PC-9 (cell line): ENCODE measurements around the gene LY6G6F. TPM values are rescaled to one million over a fixed set of nuclear protein-coding genes. Genes with fewer than 3 reads are reported as not detected.

Experiments used
- BruUV-seq: library from RNA; stranded (reverse); fragments of 400-500 nt; replicated peaks from 2 replicates; lab custom pipeline; 2021; lab: Mats Ljungman, UMichigan
- CTCF ChIA-PET: fragments of 300-600 bp; sonication (Branson Sonifier 250); formaldehyde crosslinking; loops from one replicate; lab custom pipeline; 2022; ENCODE audit warnings: antibody characterized with exemption; lab: Charles Lee
- POLR2A ChIA-PET: fragments of 300-600 bp; sonication (Branson Sonifier 250); formaldehyde crosslinking; loops from one replicate; lab custom pipeline; 2022; ENCODE audit warnings: antibody characterized with exemption; ENCODE audit not compliant: unreplicated experiment; lab: Charles Lee
- DNase-seq, 2 experiments: peaks; one replicate each; pipeline versions ENCODE4 v3.0.0 to v3.0.0-alpha.2; 2015 to 2022; ENCODE audit warnings: mixed read lengths in 1 of 2
- H2AFZ ChIP-seq: fragments of 200-600 bp; sonication (generic); 2 replicates; pipeline ENCODE4 v1.8.1; 2017; ENCODE audit warnings: antibody characterized with exemption
- H3F3A ChIP-seq: fragments of 200-600 bp; sonication (generic); 2 replicates; pipeline ENCODE4 v1.8.1; 2017; ENCODE audit warnings: antibody characterized with exemption, mild to moderate bottlenecking, low read depth; ENCODE audit not compliant: insufficient read depth
- H3K27ac ChIP-seq: fragments of 200-600 bp; sonication (generic); 2 replicates; pipeline ENCODE4 v1.6.1; 2016; ENCODE audit warnings: mixed run types
- H3K27me3 ChIP-seq: fragments of 200-600 bp; sonication (generic); 2 replicates; pipeline ENCODE4 v1.6.1; 2016; ENCODE audit warnings: low read depth, mixed run types; ENCODE audit not compliant: insufficient read depth
- H3K36me3 ChIP-seq: fragments of 200-600 bp; sonication (generic); 2 replicates; pipeline ENCODE4 v1.6.1; 2016; ENCODE audit warnings: low read depth, mixed run types
- H3K4me1 ChIP-seq: fragments of 200-600 bp; sonication (generic); replicated peaks from 2 replicates; pipeline ENCODE4 v1.6.1; 2016; ENCODE audit warnings: mixed run types; ENCODE audit not compliant: insufficient read depth
- H3K4me2 ChIP-seq: fragments of 200-600 bp; sonication (generic); 2 replicates; pipeline ENCODE4 v1.6.1; 2017; ENCODE audit warnings: mixed run types
- H3K4me3 ChIP-seq: fragments of 200-600 bp; sonication (generic); 2 replicates; pipeline ENCODE4 v1.6.1; 2016; ENCODE audit warnings: mixed run types
- H3K79me2 ChIP-seq: fragments of 200-600 bp; sonication (generic); 2 replicates; pipeline ENCODE4 v1.6.1; 2017; ENCODE audit warnings: low read depth, mixed run types
- H3K9me2 ChIP-seq: fragments of 200-600 bp; sonication (generic); 2 replicates; pipeline ENCODE4 v1.8.1; 2017; ENCODE audit warnings: mild to moderate bottlenecking; ENCODE audit not compliant: insufficient read depth
- H3K9me3 ChIP-seq: fragments of 200-600 bp; sonication (generic); 2 replicates; pipeline ENCODE4 v1.8.1; 2016; ENCODE audit warnings: low read depth; ENCODE audit not compliant: insufficient read depth
- H4K20me1 ChIP-seq: fragments of 200-600 bp; sonication (generic); 2 replicates; pipeline ENCODE4 v1.8.1; 2017; ENCODE audit not compliant: insufficient read depth
- CTCF ChIP-seq: fragments of 200-600 bp; sonication (generic); conservative IDR thresholded peaks from 2 replicates; pipeline ENCODE4 v1.6.1; 2017; ENCODE audit warnings: mixed run types, antibody characterized with exemption, mild to moderate bottlenecking, moderate library complexity
- EZH2 ChIP-seq: fragments of 200-600 bp; sonication (generic); IDR thresholded peaks from 2 replicates; pipeline ENCODE4 v1.8.0; 2017; ENCODE audit warnings: antibody characterized with exemption, low read depth
- intact Hi-C: fragments of 100-400 bp; cut with micrococcal nuclease; formaldehyde crosslinking; loops from one replicate; pipeline ENCODE4 v1.10.0; 2022; ENCODE audit not compliant: unreplicated experiment
- total RNA-seq: library from RNA; stranded (reverse); gene quantifications from 2 replicates; pipeline ENCODE4 v1.2.3, GENCODE V29; 2021

LY6G6F gene
- total RNA-seq, 1 experiment from 2014 or later: not detected

DNA sequence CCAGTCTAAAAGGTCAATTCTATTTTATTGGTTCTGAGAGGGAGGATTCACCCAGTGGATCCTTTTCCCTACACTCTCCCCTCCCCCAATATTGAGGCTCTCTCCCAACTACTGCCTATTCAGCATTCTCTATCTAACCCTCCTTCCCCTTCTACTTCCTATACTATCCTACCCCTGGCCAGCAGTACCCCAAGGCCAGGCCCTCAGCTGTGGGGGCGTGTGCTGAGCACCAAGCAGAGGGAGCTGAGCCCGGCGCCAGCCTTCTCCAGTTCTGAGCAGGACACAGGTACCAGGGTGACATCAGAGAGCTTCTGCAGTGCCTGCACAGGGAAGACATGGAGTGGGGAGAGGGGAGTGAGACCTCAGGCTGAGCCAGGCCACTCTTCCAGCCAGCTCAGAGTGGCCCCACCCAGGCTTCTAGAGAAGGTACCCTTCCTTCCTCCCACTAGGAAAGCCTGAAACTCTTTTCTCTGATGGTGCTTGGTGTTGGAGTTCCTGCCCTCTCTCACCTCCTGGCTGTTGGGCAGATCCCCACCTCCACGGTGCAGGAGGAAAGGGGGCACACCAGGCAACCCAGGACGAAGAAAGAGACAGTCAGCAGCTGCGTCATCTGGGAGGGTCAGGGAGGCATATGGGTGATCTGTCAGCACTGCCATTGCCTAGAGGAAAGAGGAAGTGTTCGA lies 20.5 kb downstream of the LY6G6F start:
- Histone ChIP-seq H4K20me1 (peaks cover 8% of the 10 kb centered on the region), H3K27ac (no peak overlapping the region), H3K9me3 (no peaks in the 10 kb centered on the region), H3K4me3 (no peak overlapping the region), H3K36me3 (peaks cover 16% of the 10 kb centered on the region), H3K79me2 (peaks cover 4% of the 10 kb centered on the region; the same call in 1 of the 2 replicates), H3K4me1 (peaks cover 4% of the 10 kb centered on the region), H2AFZ (no peak overlapping the region), H3K9me2 (no peaks in the 10 kb centered on the region), H3F3A (peaks cover 40% of the 10 kb centered on the region), H3K4me2 (no peak overlapping the region), H3K27me3 (no peaks in the 10 kb centered on the region)
- TF ChIP-seq EZH2: no peak
- TF ChIP-seq CTCF: no peak
- BruUV-seq: no TSS peak
- CTCF ChIA-PET: no interaction called here
- intact Hi-C loops: no loop called here
- POLR2A ChIA-PET: interaction anchor here (0.6 kb wide), 1 partner anchor 44 kb away, joined by 4 read pairs; no protein-coding TSS in a partner anchor
- no peak for DNase-seq

DNA sequence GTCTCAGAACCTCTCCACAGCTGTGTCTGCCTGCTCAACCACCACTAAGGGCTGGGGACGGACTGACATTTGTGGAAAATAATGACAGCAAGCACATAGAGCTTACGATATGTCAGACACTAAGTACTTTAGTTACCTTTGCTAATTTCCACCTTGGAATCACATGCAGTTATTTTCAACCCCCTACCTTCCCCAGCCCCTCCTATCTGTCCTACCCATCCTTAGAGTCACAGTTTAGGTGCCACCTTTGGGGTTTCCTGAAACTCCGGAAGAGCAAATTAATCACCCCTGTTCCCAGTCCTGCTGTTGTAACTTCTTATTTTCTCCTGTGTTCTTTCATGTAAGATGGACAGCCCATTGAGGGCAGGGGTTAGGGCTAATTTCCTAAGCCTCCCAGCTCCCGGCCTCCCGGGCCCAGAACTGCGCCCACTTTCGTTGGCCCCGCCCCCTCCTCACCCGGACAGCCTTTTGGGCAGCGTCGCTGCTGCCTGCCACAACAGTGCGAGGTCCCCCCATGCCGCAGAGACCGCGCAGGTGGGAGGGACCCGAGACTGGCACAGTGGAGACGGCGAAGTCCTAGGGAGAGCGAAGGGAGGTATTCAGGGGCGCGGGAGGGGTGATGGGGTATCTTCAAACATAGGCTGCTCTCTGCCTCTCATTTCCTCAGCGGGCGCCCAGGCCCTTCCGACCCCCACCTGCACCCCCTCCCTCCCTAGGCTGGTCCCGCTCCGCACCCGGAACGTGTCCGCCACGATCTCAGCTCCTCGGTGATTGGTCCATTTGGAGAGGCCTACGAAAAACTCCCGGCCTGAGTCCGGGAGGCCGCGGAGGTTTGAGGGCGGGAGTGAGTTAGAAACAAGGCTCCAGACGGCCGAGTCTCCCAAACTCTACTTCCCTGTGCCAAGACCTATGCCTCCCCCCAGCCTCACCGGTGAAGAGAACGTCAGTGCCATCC lies 21.3 kb downstream of the LY6G6F start:
- ChIA-PET CTCF (interaction anchor here (0.7 kb wide), 1 partner anchor 10 kb away, joined by 12 read pairs; no protein-coding TSS in a partner anchor), POLR2A (interaction anchor here (0.5 to 0.6 kb wide), 2 partner anchors 43 to 170 kb away, joined by 3 to 4 read pairs; no protein-coding TSS in a partner anchor)
- no peak overlapping the region for H3K27ac ChIP-seq
- peaks cover 48% of the 10 kb centered on the region for H3F3A ChIP-seq
- no TSS peak for BruUV-seq
- no peaks in the 10 kb centered on the region for H3K9me2 ChIP-seq
- peaks cover 16% of the 10 kb centered on the region for H4K20me1 ChIP-seq
- H3K79me2 ChIP-seq: peaks cover 10% of the 10 kb centered on the region
- no peak overlapping the region for H2AFZ ChIP-seq
- peaks cover 4% of the 10 kb centered on the region for H3K4me1 ChIP-seq
- H3K4me2 ChIP-seq: no peak overlapping the region
- no peak for DNase-seq
- intact Hi-C loops: no loop called here
- no peaks in the 10 kb centered on the region for H3K27me3 ChIP-seq
- peaks cover 24% of the 10 kb centered on the region for H3K36me3 ChIP-seq
- no peaks in the 10 kb centered on the region for H3K9me3 ChIP-seq
- no peak for TF ChIP-seq CTCF
- no peak for TF ChIP-seq EZH2
- H3K4me3 ChIP-seq: no peak overlapping the region
